Heart left ventricle (tissue), 13 donors: Measurements from ENCODE around the gene NAPG.

Source experiments
- CTCF ChIP-seq, 12 donors: fragments of 200-600 bp; sonication (generic) in 4 of 12; IDR thresholded peaks; one replicate each; pipeline versions ENCODE4 v1.5.0 to v1.8.0; 2018 to 2022; ENCODE audit warnings: antibody characterized with exemption in 12 of 12, mild to moderate bottlenecking in 5 of 12
- POLR2A ChIP-seq, 2 donors: fragments of 450-650 bp; IDR thresholded peaks; one replicate each; pipeline ENCODE4 v1.6.1; 2017; ENCODE audit warnings: antibody characterized with exemption in 2 of 2, mild to moderate bottlenecking in 2 of 2, moderate library complexity in 2 of 2
- donor health status: ischemic (EF 13 %, LVEDD 7.1; RV severe dilation, severe dysfunction).
- donor health status: DM: no; HTN: yes; CAD: no.
- donor health status: DM: no; HTN: no; CAD: no.
- donor health status: ischemic (EF 25% LVEDD 6.9; RV normal size, moderate dysfunction).
- donor health status: ischemic (EF 25% LVEDD 5.7; RV mildly dilated, moderate dysfunction).
- donor health status: ischemic (EF 35%, LVEDD 5.7; RV mildly dilated, moderate dysfunction).
- donor health status: nonischemic (EF 11% LVEDD 7.7; RV severe dilation, severe dysfunction).
- donor health status: DM: yes; HTN: yes; CAD: no.
- donor health status: PGD.
- donor health status: ischemic (EF 29% LVEDD 5.4; RV normal size, mild dysfunction).
- donor health status: nonischemic (EF 23%, LVEDD 6.1; RV moderate dilation, normal function).

DNA sequence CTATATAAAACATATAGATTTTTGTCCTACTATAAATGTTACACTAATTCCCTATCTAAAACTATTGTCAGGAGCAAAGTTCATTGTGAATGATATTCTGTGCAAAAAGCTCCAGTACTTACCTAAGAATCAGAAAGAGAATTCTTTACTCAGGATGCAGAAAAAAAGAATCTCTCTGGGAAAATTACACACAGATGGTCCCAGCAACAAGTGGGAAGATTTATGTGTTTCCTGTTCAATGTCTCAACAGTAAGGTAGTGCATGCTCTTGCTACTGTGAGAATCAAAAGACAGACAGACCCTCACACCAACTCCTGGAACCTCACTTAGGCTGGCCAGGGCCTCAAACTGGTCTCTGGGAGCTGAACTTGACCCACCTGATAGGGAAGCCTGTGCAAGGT, 11.2 kb upstream of the NAPG start:
- no peak for TF ChIP-seq CTCF (IDR thresholded peaks at IDR 0.05)
- TF ChIP-seq POLR2A (IDR thresholded peaks at IDR 0.05): no peak
